ENCODE results near the gene ZC3H18.

- no peak for TF ChIP-seq RARB (CRISPR knock-in tag; IDR thresholded peaks at IDR 0.05)
- TF ChIP-seq ARNTL (CRISPR knock-in tag; IDR thresholded peaks at IDR 0.05; ENCODE audit: borderline replicate concordance, low read depth): no peak
- TF ChIP-seq TSHZ2 (CRISPR knock-in tag; IDR thresholded peaks at IDR 0.05): no peak
These were observed 68.4 kb downstream of the ZC3H18 start, which contains the start of gene IL17C for GRCh38 chr16:88638323-88639230.

Data from SK-N-SH treated with all-trans-retinoic acid at 6 μM for 48 hours (cell line).